HG03565 (cell line): Measurements from ENCODE around the gene LPO.

Experiments
- ATAC-seq: cut with Tn5 transposase; IDR thresholded peaks from one replicate; pipeline ENCODE4 v1.9.1; 2021; ENCODE audit warnings: mild to moderate bottlenecking, moderate library complexity; ENCODE audit not compliant: unreplicated experiment

LPO gene

GRCh38 chr17:58302919-58303585, 64.7 kb downstream of the LPO start:
- no peak for ATAC-seq

GRCh38 chr17:58303971-58304749, 65.8 kb downstream of the LPO start:
- ATAC-seq: no peak

- no peak for ATAC-seq
These were observed 66.5 kb downstream of the LPO start for GRCh38 chr17:58304750-58305486.

- no peak for ATAC-seq
These were observed 67.2 kb downstream of the LPO start for GRCh38 chr17:58305626-58306025.

- no peak for ATAC-seq
These were observed 68.0 kb downstream of the LPO start for GRCh38 chr17:58306131-58306951.

- no peak for ATAC-seq
These were observed 69.2 kb downstream of the LPO start for GRCh38 chr17:58307468-58308172.

- no peak for ATAC-seq
These were observed 70.0 kb downstream of the LPO start for GRCh38 chr17:58308173-58308984.

- no peak for ATAC-seq
These were observed 70.9 kb downstream of the LPO start for GRCh38 chr17:58308985-58309917.

GRCh38 chr17:58309918-58310259, 71.5 kb downstream of the LPO start:
- no peak for ATAC-seq

- no peak for ATAC-seq
These were observed 72.4 kb downstream of the LPO start for GRCh38 chr17:58310511-58311428.

GRCh38 chr17:58311429-58311894, 73.1 kb downstream of the LPO start:
- no peak for ATAC-seq

GRCh38 chr17:58312021-58312630, 73.7 kb downstream of the LPO start:
- no peak for ATAC-seq

- no peak for ATAC-seq
These were observed 74.4 kb downstream of the LPO start for GRCh38 chr17:58312829-58313228.

GRCh38 chr17:58313815-58314705, 75.7 kb downstream of the LPO start:
- ATAC-seq: no peak

- no peak for ATAC-seq
These were observed 76.3 kb downstream of the LPO start for GRCh38 chr17:58314706-58315015.

GRCh38 chr17:58315281-58315711, 76.9 kb downstream of the LPO start:
- no peak for ATAC-seq
